Measurements from ENCODE around the gene LRP4. TPM values are rescaled to one million over a fixed set of nuclear protein-coding genes. Genes with fewer than 3 reads are reported as not detected.
"Not testable (repeated sequence)": the region's sequence is repeated elsewhere in the genome, so short reads cannot be mapped to it uniquely, and the experiment has no call there.

The LRP4 gene
- total RNA-seq, 2 donors from 2014 or later: 6.7 to 43.3 TPM

GRCh38 chr11:46930089-46930488 lies 11.7 kb upstream of the LRP4 start:
- ATAC-seq: peak; percentile 84
- intact Hi-C loops (cut with DNase I, micrococcal nuclease): no loop called here
- peak in 1 of 2 donors; percentile 58 for DNase-seq

- peak; percentile 42 for ATAC-seq
- intact Hi-C loops (cut with DNase I, micrococcal nuclease); DNase-seq: not testable (repeated sequence)
Measured at GRCh38 chr11:46928701-46929100, 10.4 kb upstream of the LRP4 start.

GRCh38 chr11:46927928-46928327 lies 9.6 kb upstream of the LRP4 start:
- ATAC-seq, DNase-seq: not testable (repeated sequence)

GRCh38 chr11:46920755-46921154 lies 2.4 kb upstream of the LRP4 start:
- ATAC-seq (no peak), DNase-seq (peak in 1 of 2 donors; percentile 47)
- intact Hi-C loops (cut with DNase I, micrococcal nuclease): no loop called here

More at GRCh38 chr11:46927928-46928327, 9.6 kb upstream of the LRP4 start:
- intact Hi-C loops (cut with DNase I, micrococcal nuclease): not testable (repeated sequence)

GRCh38 chr11:46918788-46919513 lies 601 bp upstream of the LRP4 start:
- ATAC-seq (no peak), DNase-seq (no peak)
- intact Hi-C loops (cut with DNase I, micrococcal nuclease): no loop called here

GRCh38 chr11:46917762-46918082 lies 628 bp downstream of the LRP4 start:
- intact Hi-C loops (cut with DNase I, micrococcal nuclease): no loop called here
- peak; percentile 3 for ATAC-seq
- no peak for DNase-seq

- intact Hi-C loops (cut with DNase I, micrococcal nuclease): no loop called here
- no peak for DNase-seq
- ATAC-seq: peak; percentile 39
Measured at GRCh38 chr11:46917109-46917761, 1.1 kb downstream of the LRP4 start.

GRCh38 chr11:46916286-46917108 lies 1.9 kb downstream of the LRP4 start:
- peak; percentile 53 for ATAC-seq
- intact Hi-C loops (cut with DNase I, micrococcal nuclease): no loop called here

GRCh38 chr11:46914910-46915309 lies 3.4 kb downstream of the LRP4 start:
- intact Hi-C loops (cut with DNase I, micrococcal nuclease): no loop called here
- DNase-seq: no peak
- no peak for ATAC-seq

More at GRCh38 chr11:46916286-46917108, 1.9 kb downstream of the LRP4 start:
- DNase-seq: peak; percentile 51 to 54

- ATAC-seq (no peak), DNase-seq (no peak)
- intact Hi-C loops (cut with DNase I, micrococcal nuclease): no loop called here
Measured at GRCh38 chr11:46914363-46914762, 4.0 kb downstream of the LRP4 start.

GRCh38 chr11:46913484-46913883 lies 4.9 kb downstream of the LRP4 start:
- intact Hi-C loops (cut with DNase I, micrococcal nuclease): no loop called here
- ATAC-seq (no peak), DNase-seq (no peak)

GRCh38 chr11:46912526-46913150 lies 5.7 kb downstream of the LRP4 start:
- ATAC-seq (peak; percentile 66), DNase-seq (peak in 1 of 2 donors; percentile 26)
- intact Hi-C loops (cut with DNase I, micrococcal nuclease): no loop called here

GRCh38 chr11:46907606-46908005 lies 10.7 kb downstream of the LRP4 start:
- ATAC-seq (no peak), DNase-seq (no peak)
- intact Hi-C loops (cut with DNase I, micrococcal nuclease): no loop called here

- DNase-seq (no peak), ATAC-seq (no peak)
- intact Hi-C loops (cut with DNase I, micrococcal nuclease): no loop called here
Measured at GRCh38 chr11:46906609-46907041, 11.7 kb downstream of the LRP4 start.

GRCh38 chr11:46905806-46906205 lies 12.5 kb downstream of the LRP4 start:
- ATAC-seq (no peak), DNase-seq (no peak)
- intact Hi-C loops (cut with DNase I, micrococcal nuclease): no loop called here

GRCh38 chr11:46903846-46904245 lies 14.5 kb downstream of the LRP4 start:
- DNase-seq (no peak), ATAC-seq (no peak)
- intact Hi-C loops (cut with DNase I, micrococcal nuclease): no loop called here

- intact Hi-C loops (cut with DNase I, micrococcal nuclease): no loop called here
- DNase-seq: peak in 1 of 2 donors; percentile 4
- ATAC-seq: no peak
Measured at GRCh38 chr11:46902694-46903093, 15.7 kb downstream of the LRP4 start.

GRCh38 chr11:46901156-46901555 lies 17.2 kb downstream of the LRP4 start:
- DNase-seq (no peak), ATAC-seq (no peak)
- intact Hi-C loops (cut with DNase I, micrococcal nuclease): no loop called here

GRCh38 chr11:46900091-46900746 lies 18.1 kb downstream of the LRP4 start:
- intact Hi-C loops (cut with DNase I, micrococcal nuclease): no loop called here
- no peak for ATAC-seq
- peak in 1 of 2 donors; percentile 14 for DNase-seq

Measured in left colon (tissue), 2 donors.